Natural killer cell (primary cell): ENCODE results near the gene TMEM132D. TPM values are rescaled to one million over a fixed set of nuclear protein-coding genes. Genes with fewer than 3 reads are reported as not detected.

Experiments
- ATAC-seq, 3 donors: fragments of 150-1000 bp in 2 of 3; fragments of 200-7000 bp in 1 of 3; cut with Tn5 transposase; 1 replicate in 1 of 3; 2 replicates in 2 of 3; pipeline ENCODE4 v1.10.0; 2021; ENCODE audit warnings: mild to moderate bottlenecking in 2 of 3, moderate library complexity in 2 of 3
- DNase-seq, 2 donors: peaks; one replicate each; pipeline versions ENCODE4 v3.0.0 to v3.0.0-alpha.2; 2013 to 2021; ENCODE audit warnings: mixed read lengths in 1 of 2
- H3K27ac ChIP-seq: one replicate; pipeline ENCODE4 v1.5.1; 2013; ENCODE audit warnings: mild to moderate bottlenecking, low read length
- H3K27me3 ChIP-seq: one replicate; pipeline ENCODE4 v1.6.1; 2013; ENCODE audit warnings: low read length; ENCODE audit not compliant: control insufficient read depth, insufficient read depth
- H3K36me3 ChIP-seq: one replicate; pipeline ENCODE4 v1.6.1; 2013; ENCODE audit warnings: low read length; ENCODE audit not compliant: control insufficient read depth, insufficient read depth
- H3K4me1 ChIP-seq: one replicate; pipeline ENCODE4 v1.6.1; 2013; ENCODE audit warnings: low read length; ENCODE audit not compliant: control insufficient read depth, insufficient read depth
- H3K4me3 ChIP-seq: one replicate; pipeline ENCODE4 v1.5.1; 2013; ENCODE audit warnings: low read length
- H3K9me3 ChIP-seq: one replicate; pipeline ENCODE4 v1.6.1; 2013; ENCODE audit warnings: low read length; ENCODE audit not compliant: control insufficient read depth, insufficient read depth
- H3K27ac Mint-ChIP-seq, 2 donors: one replicate each; pipeline ENCODE4 v1.8.0; 2022; ENCODE audit warnings: mild to moderate bottlenecking in 2 of 2, mixed read lengths in 2 of 2, moderate library complexity in 1 of 2
- H3K27me3 Mint-ChIP-seq, 2 donors: one replicate each; pipeline ENCODE4 v1.8.0; 2022; ENCODE audit warnings: low read depth in 2 of 2, mixed read lengths in 2 of 2
- H3K36me3 Mint-ChIP-seq: one replicate; pipeline ENCODE4 v1.8.0; 2022; ENCODE audit warnings: mixed read lengths
- H3K4me1 Mint-ChIP-seq, 2 donors: one replicate each; pipeline ENCODE4 v1.8.0; 2022; ENCODE audit warnings: mixed read lengths in 2 of 2
- H3K4me3 Mint-ChIP-seq: one replicate; pipeline ENCODE4 v1.8.0; 2022; ENCODE audit warnings: mild to moderate bottlenecking, moderate library complexity, mixed read lengths
- H3K9me3 Mint-ChIP-seq, 2 donors: one replicate each; pipeline ENCODE4 v1.8.0; 2022; ENCODE audit warnings: mixed read lengths in 2 of 2
- CTCF ChIP-seq: fragments of 200-600 bp; IDR thresholded peaks from one replicate; pipeline ENCODE4 v1.8.0; 2022; ENCODE audit warnings: antibody characterized with exemption
- WGBS: methylation state at CpG from one replicate; pipeline ENCODE4 v1.1.7; 2013; ENCODE audit warnings: missing lambda C conversion rate; ENCODE audit not compliant: insufficient coverage; 5-methylcytosine and 5-hydroxymethylcytosine counted together
- intact Hi-C: fragments of 100-400 bp; cut with micrococcal nuclease; formaldehyde crosslinking; loops from one replicate; pipeline ENCODE4 v1.14.2; 2022
- total RNA-seq, 4 donors: library from RNA; stranded (reverse); fragments of 120-200 nt in 1 of 4; gene quantifications; one replicate each; pipeline versions ENCODE4 v1.2.3 to v1.2.4, GENCODE V29; 2013 to 2022

Gene TMEM132D
- total RNA-seq, 3 donors from 2014 or later (not counting 1 experiment from before 2014, with no cell fraction given), result not detected

GRCh38 chr12:129605666-129606065, 298.2 kb downstream of the TMEM132D start:
- no peak overlapping the region for H3K27ac ChIP-seq
- no peak for DNase-seq
- H3K4me3 ChIP-seq, result no peak overlapping the region
- H3K27ac Mint-ChIP-seq, result no peak overlapping the region
- H3K27me3 Mint-ChIP-seq, result no peaks in the 10 kb centered on the region
- no peak for ATAC-seq
- no peaks in the 10 kb centered on the region for H3K9me3 Mint-ChIP-seq
- TF ChIP-seq CTCF, result no peak
- intact Hi-C loops, result no loop called here
- no peaks in the 10 kb centered on the region for H3K27me3 ChIP-seq
- H3K4me3 Mint-ChIP-seq, result no peak overlapping the region
- peaks cover 7% of the 10 kb centered on the region for H3K9me3 ChIP-seq
- H3K36me3 ChIP-seq, result no peaks in the 10 kb centered on the region
- H3K4me1 Mint-ChIP-seq, result no peaks in the 10 kb centered on the region
- WGBS, result 48% methylated on average over 2 of the region's 2 CpGs
- H3K36me3 Mint-ChIP-seq, result no peaks in the 10 kb centered on the region
- H3K4me1 ChIP-seq, result no peaks in the 10 kb centered on the region

GRCh38 chr12:129604506-129604905, 299.3 kb downstream of the TMEM132D start:
- Histone ChIP-seq H3K4me3 (no peak overlapping the region), H3K4me1 (no peaks in the 10 kb centered on the region), H3K9me3 (peaks cover 6% of the 10 kb centered on the region), H3K36me3 (no peaks in the 10 kb centered on the region), H3K27ac (no peak overlapping the region), H3K27me3 (no peaks in the 10 kb centered on the region)
- Mint-ChIP-seq H3K4me1 (no peaks in the 10 kb centered on the region), H3K36me3 (no peaks in the 10 kb centered on the region), H3K4me3 (no peak overlapping the region), H3K9me3 (no peaks in the 10 kb centered on the region), H3K27ac (no peak overlapping the region), H3K27me3 (no peaks in the 10 kb centered on the region)
- no peak for TF ChIP-seq CTCF
- intact Hi-C loops, result no loop called here
- ATAC-seq (no peak), DNase-seq (no peak)
- WGBS, result 92% methylated on average over 4 of the region's 4 CpGs

- intact Hi-C loops, result no loop called here
- H3K36me3 Mint-ChIP-seq, result no peaks in the 10 kb centered on the region
- H3K27ac ChIP-seq, result no peak overlapping the region
- H3K4me1 ChIP-seq, result no peaks in the 10 kb centered on the region
- no peak overlapping the region for H3K27ac Mint-ChIP-seq
- H3K27me3 ChIP-seq, result no peaks in the 10 kb centered on the region
- H3K36me3 ChIP-seq, result no peaks in the 10 kb centered on the region
- no peaks in the 10 kb centered on the region for H3K4me1 Mint-ChIP-seq
- ATAC-seq, result no peak
- peaks cover 3% of the 10 kb centered on the region for H3K9me3 ChIP-seq
- no peak for TF ChIP-seq CTCF
- WGBS, result 67% methylated on average over 1 of the region's 1 CpG
- no peak for DNase-seq
- H3K27me3 Mint-ChIP-seq, result no peaks in the 10 kb centered on the region
- H3K4me3 Mint-ChIP-seq, result no peak overlapping the region
- no peaks in the 10 kb centered on the region for H3K9me3 Mint-ChIP-seq
- H3K4me3 ChIP-seq, result no peak overlapping the region
These were observed 304.4 kb downstream of the TMEM132D start for GRCh38 chr12:129599406-129599805.

GRCh38 chr12:129594098-129594497, 309.7 kb downstream of the TMEM132D start:
- no peaks in the 10 kb centered on the region for H3K27me3 Mint-ChIP-seq
- TF ChIP-seq CTCF, result no peak
- H3K4me1 ChIP-seq, result no peaks in the 10 kb centered on the region
- no peak overlapping the region for H3K27ac ChIP-seq
- no peak overlapping the region for H3K4me3 Mint-ChIP-seq
- no peaks in the 10 kb centered on the region for H3K36me3 ChIP-seq
- intact Hi-C loops, result no loop called here
- WGBS, result 75% methylated on average over 6 of the region's 6 CpGs
- H3K4me1 Mint-ChIP-seq, result no peaks in the 10 kb centered on the region
- H3K4me3 ChIP-seq, result no peak overlapping the region
- H3K9me3 Mint-ChIP-seq, result no peaks in the 10 kb centered on the region
- H3K9me3 ChIP-seq, result no peaks in the 10 kb centered on the region
- no peaks in the 10 kb centered on the region for H3K27me3 ChIP-seq
- no peak for DNase-seq
- no peak overlapping the region for H3K27ac Mint-ChIP-seq
- ATAC-seq, result no peak
- H3K36me3 Mint-ChIP-seq, result no peaks in the 10 kb centered on the region
